Ishikawa (cell line): ENCODE measurements around the gene ABHD17C.

Experiments
- CEBPB ChIP-seq: IDR thresholded peaks from 2 replicates; pipeline ENCODE4 v1.6.1; 2012
- CREB1 ChIP-seq: IDR thresholded peaks from 2 replicates; pipeline ENCODE4 v1.6.1; 2012; ENCODE audit warnings: low read depth
- EGR1 ChIP-seq: IDR thresholded peaks from 2 replicates; pipeline ENCODE4 v1.6.1; 2012
- EP300 ChIP-seq: IDR thresholded peaks from 2 replicates; pipeline ENCODE4 v1.6.1; 2012; ENCODE audit warnings: borderline replicate concordance
- FOXM1 ChIP-seq: IDR thresholded peaks from 2 replicates; pipeline ENCODE4 v1.6.1; 2012; ENCODE audit warnings: low read depth, borderline replicate concordance
- MAX ChIP-seq: IDR thresholded peaks from 2 replicates; pipeline ENCODE4 v1.6.1; 2012
- NFIC ChIP-seq: IDR thresholded peaks from 2 replicates; pipeline ENCODE4 v1.6.1; 2012
- RAD21 ChIP-seq: IDR thresholded peaks from 2 replicates; pipeline ENCODE4 v1.6.1; 2012; ENCODE audit warnings: low read depth
- TAF1 ChIP-seq: IDR thresholded peaks from 2 replicates; pipeline ENCODE4 v1.6.1; 2012; ENCODE audit warnings: low read depth, mild to moderate bottlenecking
- TCF12 ChIP-seq: IDR thresholded peaks from 2 replicates; pipeline ENCODE4 v1.6.1; 2012; ENCODE audit warnings: low read depth
- TEAD4 ChIP-seq: IDR thresholded peaks from 2 replicates; pipeline ENCODE4 v1.6.1; 2012
- USF1 ChIP-seq: IDR thresholded peaks from 2 replicates; pipeline ENCODE4 v1.6.1; 2012
- YY1 ChIP-seq: IDR thresholded peaks from 2 replicates; pipeline ENCODE4 v1.6.1; 2012; ENCODE audit warnings: low read depth
- ZBTB7A ChIP-seq: IDR thresholded peaks from 2 replicates; pipeline ENCODE4 v1.6.1; 2012; ENCODE audit warnings: low read depth
- TF ChIP-seq, protein P1 (sequence below): IDR thresholded peaks from 2 replicates; pipeline ENCODE4 v1.6.1; 2012; ENCODE audit warnings: low read depth, mild to moderate bottlenecking

Gene ABHD17C

GRCh38 chr15:80750575-80750974 is 55.5 kb downstream of the ABHD17C start:
- no peak for TF ChIP-seq MAX
- TF ChIP-seq YY1 = no peak
- TF ChIP-seq TEAD4 = no peak
- no peak for TF ChIP-seq CREB1
- no peak for TF ChIP-seq EGR1
- TF ChIP-seq, protein P1, sequence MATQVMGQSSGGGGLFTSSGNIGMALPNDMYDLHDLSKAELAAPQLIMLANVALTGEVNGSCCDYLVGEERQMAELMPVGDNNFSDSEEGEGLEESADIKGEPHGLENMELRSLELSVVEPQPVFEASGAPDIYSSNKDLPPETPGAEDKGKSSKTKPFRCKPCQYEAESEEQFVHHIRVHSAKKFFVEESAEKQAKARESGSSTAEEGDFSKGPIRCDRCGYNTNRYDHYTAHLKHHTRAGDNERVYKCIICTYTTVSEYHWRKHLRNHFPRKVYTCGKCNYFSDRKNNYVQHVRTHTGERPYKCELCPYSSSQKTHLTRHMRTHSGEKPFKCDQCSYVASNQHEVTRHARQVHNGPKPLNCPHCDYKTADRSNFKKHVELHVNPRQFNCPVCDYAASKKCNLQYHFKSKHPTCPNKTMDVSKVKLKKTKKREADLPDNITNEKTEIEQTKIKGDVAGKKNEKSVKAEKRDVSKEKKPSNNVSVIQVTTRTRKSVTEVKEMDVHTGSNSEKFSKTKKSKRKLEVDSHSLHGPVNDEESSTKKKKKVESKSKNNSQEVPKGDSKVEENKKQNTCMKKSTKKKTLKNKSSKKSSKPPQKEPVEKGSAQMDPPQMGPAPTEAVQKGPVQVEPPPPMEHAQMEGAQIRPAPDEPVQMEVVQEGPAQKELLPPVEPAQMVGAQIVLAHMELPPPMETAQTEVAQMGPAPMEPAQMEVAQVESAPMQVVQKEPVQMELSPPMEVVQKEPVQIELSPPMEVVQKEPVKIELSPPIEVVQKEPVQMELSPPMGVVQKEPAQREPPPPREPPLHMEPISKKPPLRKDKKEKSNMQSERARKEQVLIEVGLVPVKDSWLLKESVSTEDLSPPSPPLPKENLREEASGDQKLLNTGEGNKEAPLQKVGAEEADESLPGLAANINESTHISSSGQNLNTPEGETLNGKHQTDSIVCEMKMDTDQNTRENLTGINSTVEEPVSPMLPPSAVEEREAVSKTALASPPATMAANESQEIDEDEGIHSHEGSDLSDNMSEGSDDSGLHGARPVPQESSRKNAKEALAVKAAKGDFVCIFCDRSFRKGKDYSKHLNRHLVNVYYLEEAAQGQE = no peak
- no peak for TF ChIP-seq FOXM1
- TF ChIP-seq EP300 = no peak
- no peak for TF ChIP-seq NFIC
- no peak for TF ChIP-seq RAD21
- no peak for TF ChIP-seq TAF1
- no peak for TF ChIP-seq CEBPB
- TF ChIP-seq TCF12 = no peak
- TF ChIP-seq ZBTB7A = no peak
- no peak for TF ChIP-seq USF1

DNA sequence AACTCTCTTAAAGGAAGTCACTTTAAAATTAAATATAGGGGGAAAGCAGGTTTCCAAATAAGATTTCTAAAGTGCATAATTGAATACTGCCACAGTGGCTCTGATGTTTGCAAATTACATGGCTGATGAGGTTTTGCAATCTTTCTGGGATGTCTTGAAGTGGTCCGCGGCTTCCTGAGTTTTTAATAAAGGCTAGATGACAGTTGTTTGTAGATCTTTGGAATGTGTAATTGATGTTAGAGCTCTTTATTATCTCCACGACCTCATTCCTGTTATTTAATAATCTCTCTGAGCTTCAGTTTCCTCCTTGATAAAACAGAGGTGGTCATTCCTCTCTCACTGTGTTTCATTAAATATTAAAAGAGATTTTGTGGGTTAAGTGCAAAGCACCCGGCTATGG is 57.1 kb downstream of the ABHD17C start:
- no peak for TF ChIP-seq TEAD4
- no peak for TF ChIP-seq MAX
- TF ChIP-seq, protein P1 = no peak
- TF ChIP-seq TAF1 = no peak
- no peak for TF ChIP-seq EP300
- TF ChIP-seq USF1 = no peak
- no peak for TF ChIP-seq ZBTB7A
- TF ChIP-seq RAD21 = no peak
- TF ChIP-seq CEBPB = no peak
- no peak for TF ChIP-seq EGR1
- no peak for TF ChIP-seq CREB1
- no peak for TF ChIP-seq TCF12
- TF ChIP-seq YY1 = no peak
- TF ChIP-seq NFIC = no peak
- TF ChIP-seq FOXM1 = no peak

DNA sequence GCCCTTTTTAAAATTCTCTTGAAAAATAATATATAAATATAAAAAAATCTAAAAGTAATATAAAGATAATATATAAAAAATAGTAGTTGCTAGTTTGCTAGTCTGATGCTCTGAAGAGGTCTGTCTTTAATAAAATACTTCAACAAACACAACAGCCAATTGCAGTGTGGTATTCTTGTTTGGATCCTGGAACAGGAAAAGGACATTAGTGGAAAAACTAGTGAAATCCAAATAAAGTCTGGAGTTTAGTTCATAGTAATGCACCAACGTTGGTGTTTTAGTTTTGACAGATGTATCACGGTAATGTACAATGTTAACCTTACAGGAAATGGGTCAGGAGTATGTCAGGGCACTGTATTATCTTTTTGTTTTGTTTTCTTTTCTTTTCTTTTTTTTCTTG is 58.1 kb downstream of the ABHD17C start:
- TF ChIP-seq MAX (no peak), CREB1 (no peak), USF1 (no peak), EP300 (no peak), TEAD4 (no peak), TAF1 (no peak), EGR1 (no peak)

DNA sequence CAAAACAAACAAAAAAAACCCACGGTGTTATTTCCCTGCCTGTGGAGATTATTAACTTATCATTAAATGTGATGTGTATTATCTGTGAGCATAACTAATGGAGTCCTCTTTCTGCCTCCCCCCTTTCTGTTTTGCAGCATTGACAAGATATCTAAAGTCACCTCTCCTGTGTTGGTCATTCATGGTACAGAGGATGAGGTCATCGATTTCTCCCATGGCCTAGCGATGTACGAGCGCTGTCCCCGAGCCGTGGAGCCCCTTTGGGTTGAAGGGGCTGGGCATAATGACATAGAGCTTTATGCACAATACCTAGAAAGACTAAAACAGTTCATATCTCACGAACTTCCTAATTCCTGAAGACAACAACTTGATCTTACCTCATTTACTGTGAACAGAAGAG is 58.9 kb downstream of the ABHD17C start:
- no peak for TF ChIP-seq EP300
- no peak for TF ChIP-seq YY1
- TF ChIP-seq CREB1 = no peak
- TF ChIP-seq CEBPB = no peak
- no peak for TF ChIP-seq TEAD4
- no peak for TF ChIP-seq EGR1
- TF ChIP-seq NFIC = no peak
- TF ChIP-seq FOXM1 = no peak
- no peak for TF ChIP-seq USF1
- no peak for TF ChIP-seq MAX
- TF ChIP-seq TAF1 = no peak
- TF ChIP-seq, protein P1 = no peak
- TF ChIP-seq TCF12 = no peak
- TF ChIP-seq RAD21 = no peak
- no peak for TF ChIP-seq ZBTB7A
